Parathyroid adenoma (tissue), 2 donors: ENCODE results near the gene APBB2.

Experiments
- H2AFZ ChIP-seq: fragments of 300-600 bp; sonication (generic); one replicate; pipeline ENCODE4 v1.7.0; 2017; ENCODE audit warnings: antibody characterized with exemption, mild to moderate bottlenecking
- H3K27ac ChIP-seq: fragments of 300-600 bp; sonication (generic); one replicate; pipeline ENCODE4 v1.7.0; 2017
- H3K27me3 ChIP-seq: fragments of 300-600 bp; sonication (generic); one replicate; pipeline ENCODE4 v1.7.0; 2017; ENCODE audit warnings: low read length; ENCODE audit not compliant: control insufficient read depth, insufficient read depth
- H3K36me3 ChIP-seq: fragments of 300-600 bp; sonication (generic); one replicate; pipeline ENCODE4 v1.7.0; 2017; ENCODE audit warnings: low read length; ENCODE audit not compliant: control insufficient read depth, insufficient read depth
- H3K4me1 ChIP-seq: fragments of 300-600 bp; sonication (generic); one replicate; pipeline ENCODE4 v1.7.0; 2017; ENCODE audit warnings: control low read depth
- H3K4me2 ChIP-seq: fragments of 300-600 bp; sonication (generic); one replicate; pipeline ENCODE4 v1.7.0; 2017; ENCODE audit warnings: low read length
- H3K4me3 ChIP-seq: fragments of 300-600 bp; sonication (generic); one replicate; pipeline ENCODE4 v1.7.0; 2017; ENCODE audit warnings: low read depth, low read length
- H3K79me2 ChIP-seq: fragments of 300-600 bp; sonication (generic); one replicate; pipeline ENCODE4 v1.7.0; 2017; ENCODE audit warnings: control low read depth
- H3K9ac ChIP-seq: fragments of 300-600 bp; sonication (generic); one replicate; pipeline ENCODE4 v1.7.0; 2017; ENCODE audit warnings: mild to moderate bottlenecking
- H3K9me3 ChIP-seq: fragments of 300-600 bp; sonication (generic); one replicate; pipeline ENCODE4 v1.7.0; 2017; ENCODE audit warnings: low read length; ENCODE audit not compliant: control insufficient read depth
- CTCF ChIP-seq: fragments of 300-600 bp; sonication (generic); IDR thresholded peaks from one replicate; pipeline ENCODE4 v1.7.0; 2017; ENCODE audit warnings: antibody characterized with exemption, mild to moderate bottlenecking
- donor health status: primary hyperparathyroidism.

APBB2 gene

GRCh38 chr4:41092128-41092527 lies 122.2 kb downstream of the APBB2 start:
- TF ChIP-seq CTCF: no peak
- Histone ChIP-seq H3K79me2 (no peaks in the 10 kb centered on the region), H3K27me3 (no peaks in the 10 kb centered on the region), H3K4me2 (no peak overlapping the region), H3K9me3 (no peaks in the 10 kb centered on the region), H3K36me3 (no peaks in the 10 kb centered on the region), H2AFZ (no peak overlapping the region), H3K4me1 (no peaks in the 10 kb centered on the region), H3K27ac (no peak overlapping the region), H3K4me3 (no peak overlapping the region), H3K9ac (no peak overlapping the region)

GRCh38 chr4:41081847-41082246 lies 132.5 kb downstream of the APBB2 start:
- no peak overlapping the region for H2AFZ ChIP-seq
- no peaks in the 10 kb centered on the region for H3K9me3 ChIP-seq
- no peaks in the 10 kb centered on the region for H3K36me3 ChIP-seq
- TF ChIP-seq CTCF: no peak
- H3K79me2 ChIP-seq: peaks cover 3% of the 10 kb centered on the region
- no peak overlapping the region for H3K4me3 ChIP-seq
- H3K4me2 ChIP-seq: no peak overlapping the region
- no peak overlapping the region for H3K27ac ChIP-seq
- H3K9ac ChIP-seq: no peak overlapping the region
- no peaks in the 10 kb centered on the region for H3K4me1 ChIP-seq
- no peaks in the 10 kb centered on the region for H3K27me3 ChIP-seq

GRCh38 chr4:41080976-41081375 lies 133.4 kb downstream of the APBB2 start:
- TF ChIP-seq CTCF: no peak
- Histone ChIP-seq H2AFZ (no peak overlapping the region), H3K9me3 (no peaks in the 10 kb centered on the region), H3K79me2 (peaks cover 3% of the 10 kb centered on the region), H3K4me3 (no peak overlapping the region), H3K27ac (no peak overlapping the region), H3K4me2 (no peak overlapping the region), H3K36me3 (no peaks in the 10 kb centered on the region), H3K27me3 (no peaks in the 10 kb centered on the region), H3K9ac (no peak overlapping the region), H3K4me1 (no peaks in the 10 kb centered on the region)

GRCh38 chr4:41079881-41080560 lies 134.3 kb downstream of the APBB2 start:
- H3K27ac ChIP-seq: no peak overlapping the region
- H3K9ac ChIP-seq: no peak overlapping the region
- H3K4me1 ChIP-seq: no peaks in the 10 kb centered on the region
- no peak overlapping the region for H3K4me2 ChIP-seq
- H3K36me3 ChIP-seq: no peaks in the 10 kb centered on the region
- no peak overlapping the region for H3K4me3 ChIP-seq
- no peaks in the 10 kb centered on the region for H3K27me3 ChIP-seq
- H3K9me3 ChIP-seq: no peaks in the 10 kb centered on the region
- no peak overlapping the region for H2AFZ ChIP-seq
- peaks cover 3% of the 10 kb centered on the region for H3K79me2 ChIP-seq
- TF ChIP-seq CTCF: no peak

- H3K4me1 ChIP-seq: peaks cover under 1% of the 10 kb centered on the region
- no peaks in the 10 kb centered on the region for H3K27me3 ChIP-seq
- peaks cover 3% of the 10 kb centered on the region for H3K79me2 ChIP-seq
- no peaks in the 10 kb centered on the region for H3K36me3 ChIP-seq
- H2AFZ ChIP-seq: no peak overlapping the region
- H3K4me3 ChIP-seq: no peak overlapping the region
- no peak overlapping the region for H3K4me2 ChIP-seq
- no peak overlapping the region for H3K27ac ChIP-seq
- no peak overlapping the region for H3K9ac ChIP-seq
- TF ChIP-seq CTCF: no peak
- H3K9me3 ChIP-seq: no peaks in the 10 kb centered on the region
Measured at GRCh38 chr4:41077628-41078027, 136.7 kb downstream of the APBB2 start.
